Measurements from ENCODE around the gene SRRM1.
"Not testable (repeated sequence)": the region's sequence is repeated elsewhere in the genome, so short reads cannot be mapped to it uniquely, and the experiment has no call there.

The SRRM1 gene

DNA sequence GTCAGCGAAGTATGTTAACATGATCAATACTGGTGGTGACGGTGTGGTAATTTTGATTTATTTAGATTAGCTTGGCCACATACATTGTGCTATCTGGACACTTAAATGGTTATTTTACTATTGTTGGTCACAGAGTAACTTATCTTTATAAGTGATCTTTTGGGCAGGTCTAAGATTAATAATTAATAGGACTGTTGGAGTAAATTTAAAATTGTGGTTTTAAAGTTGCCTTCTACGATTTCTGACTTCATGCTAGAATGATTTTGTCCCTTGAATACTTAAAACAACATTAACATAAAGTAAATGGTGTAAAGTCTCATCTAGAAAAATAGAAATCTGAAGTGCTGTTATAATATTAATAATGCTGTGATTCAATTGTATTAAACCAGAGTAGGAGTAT lies 14.7 kb downstream of the SRRM1 start:
- in situ Hi-C loops (cut with HindIII; ENCODE audit: low pct_unique_long_range_greater_than_20kb, low sequenced_read_pairs) = no loop called here
- no peak for DNase-seq (ENCODE audit: low read depth in 1 of 2, low spot score in 1 of 2)
- TF ChIP-seq JUND (IDR thresholded peaks at IDR 0.05; ENCODE audit: low read depth) = no peak

DNA sequence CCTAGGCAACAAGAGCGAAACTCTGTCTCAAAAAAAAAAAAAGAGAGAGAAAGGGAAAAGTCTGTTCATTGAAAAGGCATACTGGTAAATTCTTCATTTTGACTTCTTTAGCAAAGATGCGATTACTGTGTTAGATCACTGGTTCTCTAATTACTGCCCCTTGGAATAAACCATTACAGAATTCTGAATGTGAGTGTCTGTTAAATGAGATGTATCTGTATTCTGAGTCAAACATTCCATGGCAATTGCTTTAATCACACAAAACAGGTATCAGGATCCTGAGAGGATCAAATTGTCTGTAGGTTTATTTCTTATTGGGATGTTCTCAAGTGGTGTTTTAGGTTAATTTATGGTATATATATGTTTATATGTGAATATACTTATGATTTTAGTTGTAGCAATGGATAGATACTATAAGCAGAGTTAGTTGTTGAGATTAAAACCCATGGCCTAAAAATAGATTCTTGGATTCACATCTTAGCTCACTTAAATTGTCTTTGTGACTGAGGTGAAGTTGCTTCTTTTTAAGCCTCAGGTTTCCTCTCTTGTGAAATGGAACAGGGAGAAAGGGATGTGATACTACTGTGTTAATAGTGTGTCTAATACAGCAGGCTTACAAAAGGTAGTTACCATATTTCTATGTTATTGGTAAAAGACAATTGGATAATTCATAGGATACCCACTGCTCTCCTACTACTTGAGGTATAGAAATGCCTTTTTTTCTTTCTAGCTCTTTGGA lies 16.2 kb downstream of the SRRM1 start:
- in situ Hi-C loops (cut with HindIII; ENCODE audit: low pct_unique_long_range_greater_than_20kb, low sequenced_read_pairs) = no loop called here
- no peak for DNase-seq (ENCODE audit: low read depth in 1 of 2, low spot score in 1 of 2)

DNA sequence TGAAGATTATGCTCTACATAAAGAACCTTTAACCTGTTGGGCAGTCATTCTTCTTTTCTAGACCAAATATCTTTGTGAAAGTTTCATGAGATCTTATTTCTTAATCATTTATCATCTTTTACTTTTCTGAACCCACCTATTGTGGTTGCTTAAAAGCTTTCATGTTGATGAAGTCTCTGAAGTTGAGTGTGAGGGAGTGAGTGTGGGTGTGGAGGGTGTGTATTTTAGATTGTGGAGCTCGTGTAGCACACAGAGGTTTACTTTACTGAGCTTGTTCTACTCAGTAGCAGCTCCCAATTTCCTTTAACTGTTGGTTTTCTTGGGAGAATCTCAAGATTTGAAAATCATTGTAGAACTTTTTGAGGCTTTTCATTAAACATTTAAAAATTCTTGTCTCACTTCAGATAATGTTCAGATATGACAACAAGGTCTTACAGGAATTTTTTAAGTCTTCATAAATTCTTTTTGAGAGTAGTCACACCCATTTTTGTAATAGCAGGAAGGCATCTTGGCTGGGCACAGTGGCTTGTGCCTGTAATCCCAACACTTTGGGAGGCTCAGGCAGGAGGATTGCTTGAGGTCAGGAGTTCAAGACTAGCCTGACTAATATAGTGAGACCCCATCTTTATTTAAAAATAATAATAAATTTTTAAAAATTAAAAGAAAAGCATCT lies 17.0 kb downstream of the SRRM1 start:
- no peak for TF ChIP-seq JUND (IDR thresholded peaks at IDR 0.05; ENCODE audit: low read depth)
- no peak for DNase-seq (ENCODE audit: low read depth in 1 of 2, low spot score in 1 of 2)
- in situ Hi-C loops (cut with HindIII; ENCODE audit: low pct_unique_long_range_greater_than_20kb, low sequenced_read_pairs) = no loop called here

More for the DNA sequence above, 16.2 kb downstream of the SRRM1 start:
- no peak for TF ChIP-seq JUND (IDR thresholded peaks at IDR 0.05; ENCODE audit: low read depth)

DNA sequence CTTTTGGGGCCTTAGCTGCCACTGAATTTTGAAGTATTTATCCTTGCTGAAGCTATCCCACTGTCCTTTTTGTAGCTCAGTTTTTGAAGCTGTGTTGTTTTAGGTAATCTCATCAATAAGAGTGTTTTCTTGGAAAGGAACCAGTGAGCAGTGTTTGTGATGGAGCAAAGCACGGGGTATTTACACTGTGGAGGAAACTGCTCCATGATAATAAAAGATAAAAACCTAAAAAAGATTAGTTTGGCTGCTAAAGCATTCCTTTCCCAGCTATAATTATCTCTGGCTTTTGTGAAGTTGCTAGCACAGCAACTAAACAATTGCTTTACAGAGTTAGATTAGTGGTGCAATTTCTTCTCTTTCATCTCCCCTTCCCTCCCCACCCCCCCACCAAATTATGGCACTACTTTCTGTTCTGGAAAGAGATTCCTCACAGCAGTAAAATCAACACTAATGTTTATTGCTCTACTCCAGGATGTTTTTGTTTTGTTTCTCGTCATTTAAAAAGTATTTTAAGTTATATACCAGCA lies 21.5 kb downstream of the SRRM1 start:
- TF ChIP-seq JUND (IDR thresholded peaks at IDR 0.05; ENCODE audit: low read depth) = no peak
- no peak for DNase-seq (ENCODE audit: low read depth in 1 of 2, low spot score in 1 of 2)
- in situ Hi-C loops (cut with HindIII; ENCODE audit: low pct_unique_long_range_greater_than_20kb, low sequenced_read_pairs) = no loop called here

DNA sequence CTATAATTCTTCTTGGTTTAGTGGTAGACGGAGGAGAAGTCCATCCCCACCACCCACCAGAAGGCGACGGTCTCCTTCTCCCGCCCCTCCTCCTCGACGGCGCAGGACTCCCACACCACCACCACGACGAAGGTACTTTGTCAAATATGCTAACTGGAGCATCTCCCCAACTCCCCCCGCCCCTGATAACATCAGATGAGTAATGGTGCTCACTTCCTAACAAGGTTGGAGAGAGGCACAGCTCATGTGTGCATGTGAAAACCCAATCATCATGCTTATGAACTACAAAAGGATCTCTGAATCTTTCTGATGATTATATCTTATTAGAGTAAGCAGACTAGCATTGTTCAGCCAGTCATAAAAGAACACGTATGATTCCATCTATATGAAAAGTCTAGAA lies 23.7 kb downstream of the SRRM1 start:
- in situ Hi-C loops (cut with HindIII; ENCODE audit: low pct_unique_long_range_greater_than_20kb, low sequenced_read_pairs) = no loop called here
- no peak for TF ChIP-seq JUND (IDR thresholded peaks at IDR 0.05; ENCODE audit: low read depth)
- DNase-seq (ENCODE audit: low read depth in 1 of 2, low spot score in 1 of 2) = no peak

DNA sequence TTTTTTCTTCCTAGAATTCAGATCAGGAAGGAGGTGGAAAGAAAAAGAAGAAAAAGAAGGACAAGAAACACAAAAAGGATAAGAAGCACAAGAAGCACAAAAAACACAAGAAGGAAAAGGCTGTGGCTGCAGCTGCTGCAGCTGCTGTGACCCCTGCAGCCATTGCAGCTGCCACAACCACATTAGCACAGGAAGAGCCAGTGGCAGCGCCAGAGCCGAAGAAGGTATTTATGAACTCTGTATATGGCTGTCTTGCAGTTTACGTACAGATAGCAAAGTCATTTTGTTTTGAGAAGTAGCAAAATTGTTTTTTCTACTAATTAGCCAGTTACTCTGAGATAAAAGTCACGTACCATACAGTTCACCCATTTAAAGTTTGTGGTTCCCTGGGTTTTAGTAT lies 28.3 kb downstream of the SRRM1 start:
- in situ Hi-C loops (cut with HindIII; ENCODE audit: low pct_unique_long_range_greater_than_20kb, low sequenced_read_pairs); DNase-seq (ENCODE audit: low read depth in 1 of 2, low spot score in 1 of 2): not testable (repeated sequence)

DNA sequence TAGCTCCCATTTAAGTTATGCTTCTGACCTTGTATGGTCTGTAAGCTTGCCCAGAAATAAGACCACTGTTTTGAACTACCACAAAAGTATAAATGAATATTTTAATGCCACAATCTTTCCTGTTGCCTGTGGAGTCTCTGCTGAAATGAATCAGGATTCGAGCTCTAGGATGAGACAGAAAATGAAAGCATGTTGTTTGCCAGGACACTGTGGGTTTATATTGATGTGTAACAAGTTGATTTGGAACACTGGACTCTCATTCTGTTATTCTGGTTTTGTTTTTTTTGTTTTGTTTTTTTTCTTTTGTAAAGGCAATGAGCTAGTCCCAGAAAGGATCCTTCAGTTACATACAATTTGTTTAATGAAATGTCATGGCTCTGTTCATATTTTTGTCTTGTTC lies 29.6 kb downstream of the SRRM1 start:
- in situ Hi-C loops (cut with HindIII; ENCODE audit: low pct_unique_long_range_greater_than_20kb, low sequenced_read_pairs); DNase-seq (ENCODE audit: low read depth in 1 of 2, low spot score in 1 of 2): not testable (repeated sequence)

DNA sequence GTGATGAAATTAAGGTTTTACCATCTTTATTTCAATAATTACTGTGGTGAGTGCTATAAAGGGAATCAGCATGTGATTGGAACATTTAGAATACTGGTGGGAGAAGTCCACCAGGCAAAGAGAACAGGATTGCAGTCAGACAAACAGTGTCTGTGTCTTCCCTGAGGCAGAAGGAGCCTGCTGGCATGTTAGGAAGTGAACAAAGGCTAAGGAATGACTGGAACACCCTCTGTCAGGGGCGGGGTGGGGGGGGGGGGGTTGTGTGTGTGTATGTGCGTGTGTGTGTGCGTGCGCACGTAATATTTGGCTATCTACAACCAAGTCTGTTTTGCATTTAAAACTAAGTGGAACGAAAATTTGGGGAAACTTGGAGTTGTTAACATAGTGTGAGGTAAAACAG lies 30.2 kb downstream of the SRRM1 start:
- in situ Hi-C loops (cut with HindIII; ENCODE audit: low pct_unique_long_range_greater_than_20kb, low sequenced_read_pairs) = no loop called here
- no peak for TF ChIP-seq JUND (IDR thresholded peaks at IDR 0.05; ENCODE audit: low read depth)
- DNase-seq (ENCODE audit: low read depth in 1 of 2, low spot score in 1 of 2) = no peak

DNA sequence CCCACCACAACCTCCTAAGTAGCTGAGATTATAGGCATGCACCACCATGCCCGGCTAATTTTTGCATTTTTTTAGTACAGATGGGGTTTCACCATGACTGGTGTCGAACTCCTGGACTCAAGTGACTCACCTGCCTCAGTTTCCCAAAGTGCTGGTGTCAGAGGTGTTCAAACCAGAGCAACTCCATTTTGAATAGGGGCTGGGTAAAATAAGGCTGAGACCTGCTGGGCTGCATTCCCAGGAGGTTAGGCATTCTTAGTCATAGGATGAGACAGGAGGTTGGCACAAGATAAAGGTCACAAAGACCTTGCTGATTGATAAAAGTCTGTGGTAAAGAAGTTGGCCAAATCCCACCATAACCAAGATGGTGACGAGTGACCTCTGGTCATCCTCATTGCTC lies 35.3 kb downstream of the SRRM1 start:
- DNase-seq (ENCODE audit: low read depth in 1 of 2, low spot score in 1 of 2); in situ Hi-C loops (cut with HindIII; ENCODE audit: low pct_unique_long_range_greater_than_20kb, low sequenced_read_pairs): not testable (repeated sequence)

DNA sequence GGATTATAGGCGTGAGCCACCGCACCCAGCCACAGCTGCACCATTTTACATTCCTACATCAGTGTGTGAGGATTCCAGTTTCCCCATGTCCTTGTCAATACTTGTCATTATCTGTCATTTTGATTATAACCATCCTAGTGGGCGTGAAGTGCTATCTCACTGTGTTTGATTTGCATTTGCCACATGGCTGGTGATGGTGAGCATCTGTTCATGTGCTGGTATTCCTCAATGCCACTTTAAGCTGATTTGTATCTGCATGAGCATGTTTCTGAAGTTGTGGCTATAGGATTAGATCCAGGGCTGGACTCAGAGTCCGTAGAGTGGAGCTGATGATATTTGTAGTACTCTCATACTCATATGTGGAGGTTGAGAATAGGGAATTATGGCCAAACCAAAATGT lies 36.6 kb downstream of the SRRM1 start:
- no peak for DNase-seq (ENCODE audit: low read depth in 1 of 2, low spot score in 1 of 2)
- in situ Hi-C loops (cut with HindIII; ENCODE audit: low pct_unique_long_range_greater_than_20kb, low sequenced_read_pairs) = no loop called here
- no peak for TF ChIP-seq JUND (IDR thresholded peaks at IDR 0.05; ENCODE audit: low read depth)

DNA sequence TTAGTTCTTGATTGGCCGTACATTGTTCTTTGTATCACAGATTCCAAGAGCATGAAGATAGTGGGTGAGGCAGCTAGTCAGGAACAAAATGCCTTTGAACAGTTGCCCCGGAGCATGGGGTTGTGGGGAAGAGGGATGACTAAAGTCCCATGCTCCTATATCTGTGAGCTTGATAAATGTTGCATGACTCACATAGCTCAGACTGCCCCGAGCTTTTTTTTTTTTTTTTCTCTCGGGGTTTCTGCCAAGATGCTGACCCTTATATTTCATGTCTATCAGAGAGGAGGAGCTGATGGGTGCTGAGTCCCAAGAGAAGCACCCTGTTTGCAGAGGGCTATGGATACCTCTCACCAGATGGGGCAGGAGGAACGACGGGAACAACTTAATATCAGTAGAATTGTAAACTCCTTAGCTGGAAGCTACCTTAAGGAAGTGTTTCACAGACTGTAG lies 40.6 kb downstream of the SRRM1 start:
- no peak for TF ChIP-seq JUND (IDR thresholded peaks at IDR 0.05; ENCODE audit: low read depth)
- no peak for DNase-seq (ENCODE audit: low read depth in 1 of 2, low spot score in 1 of 2)
- in situ Hi-C loops (cut with HindIII; ENCODE audit: low pct_unique_long_range_greater_than_20kb, low sequenced_read_pairs) = no loop called here

DNA sequence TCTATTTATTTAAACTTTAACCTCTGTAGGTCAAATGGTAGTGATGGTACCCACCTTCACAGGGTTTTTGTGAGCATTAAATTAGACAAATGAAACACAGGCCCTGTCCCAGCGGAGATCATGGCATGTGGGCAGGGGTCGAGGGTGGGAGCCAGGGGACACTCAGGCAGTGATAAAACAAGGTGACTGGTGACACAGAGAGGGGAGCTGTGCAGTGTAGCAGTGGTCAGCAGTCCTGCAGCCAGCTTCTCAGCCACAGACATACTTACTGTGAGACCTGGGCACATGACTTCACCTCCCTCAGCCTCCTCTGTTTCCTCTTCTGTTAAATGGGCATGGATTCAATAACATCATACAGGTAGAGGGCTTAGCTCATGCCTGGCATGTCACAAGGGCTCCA lies 44.9 kb downstream of the SRRM1 start:
- in situ Hi-C loops (cut with HindIII; ENCODE audit: low pct_unique_long_range_greater_than_20kb, low sequenced_read_pairs) = no loop called here
- no peak for DNase-seq (ENCODE audit: low read depth in 1 of 2, low spot score in 1 of 2)
- TF ChIP-seq JUND (IDR thresholded peaks at IDR 0.05; ENCODE audit: low read depth) = no peak

DNA sequence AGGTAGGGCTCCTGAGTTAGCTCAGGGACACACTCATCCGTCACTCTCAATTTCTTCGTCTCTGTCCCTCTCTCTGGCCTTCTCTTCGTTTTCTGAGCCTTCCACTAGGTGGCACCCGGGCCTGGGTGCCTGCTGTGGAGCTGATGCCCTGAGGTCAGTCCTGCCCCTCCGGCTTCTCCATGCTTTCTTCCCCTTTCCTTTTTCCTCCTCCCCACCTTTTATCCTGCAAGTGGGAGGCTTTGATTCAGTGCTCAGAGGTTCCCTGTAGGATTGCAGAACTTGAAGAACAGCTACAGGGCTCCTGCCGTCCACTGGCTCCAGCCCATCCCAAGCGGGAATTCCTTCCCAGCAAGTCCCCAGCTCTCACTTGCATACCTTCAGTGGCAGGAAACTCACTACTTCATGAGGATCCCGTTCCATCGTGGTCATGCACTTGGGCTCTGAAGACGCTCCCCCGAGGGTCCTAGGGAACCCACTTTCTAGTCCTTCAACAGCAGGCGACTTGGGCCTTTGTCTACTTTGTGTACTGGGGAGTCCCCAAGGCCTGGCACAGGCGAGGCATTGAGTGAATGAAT lies 45.6 kb downstream of the SRRM1 start:
- in situ Hi-C loops (cut with HindIII; ENCODE audit: low pct_unique_long_range_greater_than_20kb, low sequenced_read_pairs) = no loop called here
- DNase-seq (ENCODE audit: low read depth in 1 of 2, low spot score in 1 of 2) = peak; percentile 39 to 72
- no peak for TF ChIP-seq JUND (IDR thresholded peaks at IDR 0.05; ENCODE audit: low read depth)
